HG02623 (cell line): Measurements from ENCODE around the gene FKRP.
"Not testable (repeated sequence)": the region's sequence is repeated elsewhere in the genome, so short reads cannot be mapped to it uniquely, and the experiment has no call there.

Experiments
- ATAC-seq: cut with Tn5 transposase; IDR thresholded peaks from one replicate; pipeline ENCODE4 v1.9.1; 2021; ENCODE audit warnings: moderate library complexity; ENCODE audit not compliant: unreplicated experiment

FKRP gene

GRCh38 chr19:46785054-46785979 is 39.5 kb downstream of the FKRP start:
- ATAC-seq: no peak

- ATAC-seq: no peak
These were observed 40.1 kb downstream of the FKRP start for GRCh38 chr19:46785980-46786235.

GRCh38 chr19:46786236-46787039 is 40.6 kb downstream of the FKRP start:
- no peak for ATAC-seq

GRCh38 chr19:46787040-46787330 is 41.1 kb downstream of the FKRP start:
- ATAC-seq: no peak

GRCh38 chr19:46787331-46788261 is 41.7 kb downstream of the FKRP start:
- no peak for ATAC-seq

GRCh38 chr19:46788262-46788967 is 42.6 kb downstream of the FKRP start, which contains the start of gene SLC1A5:
SLC1A5 (minus strand) TSS chr19:46788594; CDS start chr19:46787965, 629 bp downstream.
- peak; percentile 62 for ATAC-seq

- ATAC-seq: no peak
These were observed 43.1 kb downstream of the FKRP start for GRCh38 chr19:46788968-46789338.

- no peak for ATAC-seq
These were observed 43.5 kb downstream of the FKRP start for GRCh38 chr19:46789371-46789770.

- ATAC-seq: no peak
These were observed 46.1 kb downstream of the FKRP start for GRCh38 chr19:46791944-46792343.

GRCh38 chr19:46797881-46798280 is 52.0 kb downstream of the FKRP start:
- no peak for ATAC-seq

- no peak for ATAC-seq
These were observed 52.9 kb downstream of the FKRP start for GRCh38 chr19:46798713-46799112.

GRCh38 chr19:46802152-46802551 is 56.3 kb downstream of the FKRP start:
- no peak for ATAC-seq

GRCh38 chr19:46803555-46803954 is 57.7 kb downstream of the FKRP start:
- ATAC-seq: no peak

GRCh38 chr19:46804432-46804831 is 58.6 kb downstream of the FKRP start:
- not testable (repeated sequence) for ATAC-seq

- no peak for ATAC-seq
These were observed 60.8 kb downstream of the FKRP start for GRCh38 chr19:46806656-46807055.
